Natural killer cell (primary cell): ENCODE results near the gene CRABP2. TPM values are rescaled to one million over a fixed set of nuclear protein-coding genes. Genes with fewer than 3 reads are reported as not detected.

Experiments used
- ATAC-seq, 3 donors: fragments of 150-1000 bp in 2 of 3; fragments of 200-7000 bp in 1 of 3; cut with Tn5 transposase; 1 replicate in 1 of 3; 2 replicates in 2 of 3; pipeline ENCODE4 v1.10.0; 2021; ENCODE audit warnings: mild to moderate bottlenecking in 2 of 3, moderate library complexity in 2 of 3
- DNase-seq, 2 donors: peaks; one replicate each; pipeline versions ENCODE4 v3.0.0 to v3.0.0-alpha.2; 2013 to 2021; ENCODE audit warnings: mixed read lengths in 1 of 2
- H3K27ac ChIP-seq: one replicate; pipeline ENCODE4 v1.5.1; 2013; ENCODE audit warnings: mild to moderate bottlenecking, low read length
- H3K27me3 ChIP-seq: one replicate; pipeline ENCODE4 v1.6.1; 2013; ENCODE audit warnings: low read length; ENCODE audit not compliant: control insufficient read depth, insufficient read depth
- H3K36me3 ChIP-seq: one replicate; pipeline ENCODE4 v1.6.1; 2013; ENCODE audit warnings: low read length; ENCODE audit not compliant: control insufficient read depth, insufficient read depth
- H3K4me1 ChIP-seq: one replicate; pipeline ENCODE4 v1.6.1; 2013; ENCODE audit warnings: low read length; ENCODE audit not compliant: control insufficient read depth, insufficient read depth
- H3K4me3 ChIP-seq: one replicate; pipeline ENCODE4 v1.5.1; 2013; ENCODE audit warnings: low read length
- H3K9me3 ChIP-seq: one replicate; pipeline ENCODE4 v1.6.1; 2013; ENCODE audit warnings: low read length; ENCODE audit not compliant: control insufficient read depth, insufficient read depth
- H3K27ac Mint-ChIP-seq, 2 donors: one replicate each; pipeline ENCODE4 v1.8.0; 2022; ENCODE audit warnings: mild to moderate bottlenecking in 2 of 2, mixed read lengths in 2 of 2, moderate library complexity in 1 of 2
- H3K27me3 Mint-ChIP-seq, 2 donors: one replicate each; pipeline ENCODE4 v1.8.0; 2022; ENCODE audit warnings: low read depth in 2 of 2, mixed read lengths in 2 of 2
- H3K36me3 Mint-ChIP-seq: one replicate; pipeline ENCODE4 v1.8.0; 2022; ENCODE audit warnings: mixed read lengths
- H3K4me1 Mint-ChIP-seq, 2 donors: one replicate each; pipeline ENCODE4 v1.8.0; 2022; ENCODE audit warnings: mixed read lengths in 2 of 2
- H3K4me3 Mint-ChIP-seq: one replicate; pipeline ENCODE4 v1.8.0; 2022; ENCODE audit warnings: mild to moderate bottlenecking, moderate library complexity, mixed read lengths
- H3K9me3 Mint-ChIP-seq, 2 donors: one replicate each; pipeline ENCODE4 v1.8.0; 2022; ENCODE audit warnings: mixed read lengths in 2 of 2
- CTCF ChIP-seq: fragments of 200-600 bp; IDR thresholded peaks from one replicate; pipeline ENCODE4 v1.8.0; 2022; ENCODE audit warnings: antibody characterized with exemption
- WGBS: methylation state at CpG from one replicate; pipeline ENCODE4 v1.1.7; 2013; ENCODE audit warnings: missing lambda C conversion rate; ENCODE audit not compliant: insufficient coverage; 5-methylcytosine and 5-hydroxymethylcytosine counted together
- intact Hi-C: fragments of 100-400 bp; cut with micrococcal nuclease; formaldehyde crosslinking; loops from one replicate; pipeline ENCODE4 v1.14.2; 2022
- total RNA-seq, 4 donors: library from RNA; stranded (reverse); fragments of 120-200 nt in 1 of 4; gene quantifications; one replicate each; pipeline versions ENCODE4 v1.2.3 to v1.2.4, GENCODE V29; 2013 to 2022

Gene CRABP2
- total RNA-seq, 3 donors from 2014 or later (not counting 1 experiment from before 2014, with no cell fraction given): 3.0 to 3.8 (median 3.0) TPM

GRCh38 chr1:156721131-156721530 is 15.7 kb upstream of the CRABP2 start:
- WGBS: 95% methylated on average over 2 of the region's 2 CpGs
- H3K4me1 Mint-ChIP-seq: peaks cover 20 to 22% of the 10 kb centered on the region in 2 donors
- no peak for TF ChIP-seq CTCF
- no peak for DNase-seq
- peaks cover 17% of the 10 kb centered on the region for H3K4me1 ChIP-seq
- no peaks in the 10 kb centered on the region for H3K9me3 ChIP-seq
- no peak overlapping the region for H3K27ac Mint-ChIP-seq
- no peaks in the 10 kb centered on the region for H3K9me3 Mint-ChIP-seq
- H3K36me3 Mint-ChIP-seq: peaks cover 14% of the 10 kb centered on the region
- H3K27me3 ChIP-seq: no peaks in the 10 kb centered on the region
- no peak overlapping the region for H3K4me3 ChIP-seq
- H3K27me3 Mint-ChIP-seq: no peaks in the 10 kb centered on the region
- H3K36me3 ChIP-seq: peaks cover 37% of the 10 kb centered on the region
- H3K4me3 Mint-ChIP-seq: no peak overlapping the region
- H3K27ac ChIP-seq: no peak overlapping the region
- intact Hi-C loops: no loop called here
- no peak for ATAC-seq

GRCh38 chr1:156717351-156717750 is 12.0 kb upstream of the CRABP2 start:
- 98% methylated on average over 4 of the region's 4 CpGs for WGBS
- intact Hi-C loops: no loop called here
- H3K36me3 ChIP-seq: peaks cover 18% of the 10 kb centered on the region
- no peak overlapping the region for H3K4me3 ChIP-seq
- DNase-seq (no peak), ATAC-seq (no peak)
- TF ChIP-seq CTCF: no peak
- H3K4me1 ChIP-seq: no peaks in the 10 kb centered on the region
- H3K36me3 Mint-ChIP-seq: peaks cover 12% of the 10 kb centered on the region
- H3K4me3 Mint-ChIP-seq: no peak overlapping the region
- H3K4me1 Mint-ChIP-seq: peaks cover 5 to 20% of the 10 kb centered on the region in 2 donors
- no peaks in the 10 kb centered on the region for H3K27me3 ChIP-seq
- H3K27ac Mint-ChIP-seq: no peak overlapping the region
- H3K9me3 ChIP-seq: no peaks in the 10 kb centered on the region
- H3K27ac ChIP-seq: no peak overlapping the region
- H3K27me3 Mint-ChIP-seq: no peaks in the 10 kb centered on the region
- no peaks in the 10 kb centered on the region for H3K9me3 Mint-ChIP-seq

- H3K36me3 ChIP-seq: peaks cover 6% of the 10 kb centered on the region
- no peaks in the 10 kb centered on the region for H3K27me3 ChIP-seq
- Mint-ChIP-seq H3K9me3 (no peaks in the 10 kb centered on the region), H3K36me3 (peaks cover 12% of the 10 kb centered on the region), H3K27me3 (no peaks in the 10 kb centered on the region), H3K4me3 (no peak overlapping the region), H3K4me1 (peaks cover 5 to 20% of the 10 kb centered on the region in 2 donors), H3K27ac (no peak overlapping the region)
- WGBS: 100% methylated on average over 3 of the region's 3 CpGs
- H3K4me3 ChIP-seq: no peak overlapping the region
- intact Hi-C loops: no loop called here
- H3K9me3 ChIP-seq: no peaks in the 10 kb centered on the region
- DNase-seq (no peak), ATAC-seq (no peak)
- no peaks in the 10 kb centered on the region for H3K4me1 ChIP-seq
- no peak overlapping the region for H3K27ac ChIP-seq
- TF ChIP-seq CTCF: no peak
Measured at GRCh38 chr1:156714830-156715229, 9.4 kb upstream of the CRABP2 start.

GRCh38 chr1:156712626-156713025 is 7.2 kb upstream of the CRABP2 start:
- no peak overlapping the region for H3K4me3 ChIP-seq
- Mint-ChIP-seq H3K4me1 (peaks cover 5 to 20% of the 10 kb centered on the region in 2 donors), H3K36me3 (peaks cover 12% of the 10 kb centered on the region), H3K4me3 (no peak overlapping the region), H3K27me3 (no peaks in the 10 kb centered on the region), H3K9me3 (no peaks in the 10 kb centered on the region), H3K27ac (no peak overlapping the region)
- ATAC-seq (no peak), DNase-seq (no peak)
- H3K36me3 ChIP-seq: peaks cover 6% of the 10 kb centered on the region
- H3K4me1 ChIP-seq: no peaks in the 10 kb centered on the region
- H3K27ac ChIP-seq: no peak overlapping the region
- no peaks in the 10 kb centered on the region for H3K27me3 ChIP-seq
- intact Hi-C loops: no loop called here
- H3K9me3 ChIP-seq: no peaks in the 10 kb centered on the region
- TF ChIP-seq CTCF: no peak
- WGBS: 73% methylated on average over 3 of the region's 3 CpGs
